Measurements from ENCODE around the gene BTBD2. TPM values are rescaled to one million over a fixed set of nuclear protein-coding genes. Genes with fewer than 3 reads are reported as not detected.

BTBD2 gene
- total RNA-seq, 4 donors from 2014 or later: 57.8 to 114 (median 76.0) TPM

DNA sequence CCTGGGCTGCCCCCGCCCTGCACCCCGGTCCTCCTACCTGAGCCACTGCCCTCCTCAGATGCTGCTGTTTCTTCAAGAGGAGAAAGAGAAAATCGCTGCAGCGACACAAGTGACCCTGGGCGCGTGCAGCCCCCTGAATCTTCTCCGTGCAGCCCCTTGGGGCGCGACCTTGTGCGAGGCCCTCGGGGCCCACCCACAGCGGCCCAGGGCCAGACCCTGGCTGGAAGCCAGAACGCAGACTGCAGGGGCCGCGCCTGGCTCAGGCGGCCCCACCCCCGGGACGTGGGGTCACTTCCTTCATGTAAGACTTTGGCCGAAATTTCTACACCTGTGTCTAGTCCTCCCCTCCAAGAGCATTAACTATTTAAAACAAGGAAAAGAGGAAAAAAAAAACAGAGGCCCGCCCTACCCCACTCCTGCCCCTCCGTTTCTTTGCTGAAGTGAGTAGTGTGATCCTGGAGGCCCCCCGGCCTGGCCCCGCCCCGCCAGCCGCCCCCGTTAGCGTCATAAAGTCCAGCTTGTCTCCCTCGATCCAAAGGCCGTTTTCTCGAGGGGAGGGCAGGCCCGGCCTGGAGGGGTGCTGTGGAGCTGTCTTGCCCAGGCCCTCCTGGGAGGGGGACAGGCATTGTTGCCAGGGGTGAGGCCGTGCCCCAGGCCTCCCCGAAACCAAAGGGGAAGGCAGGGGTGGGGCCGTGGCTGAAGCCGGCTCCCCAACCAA, 35.3 kb downstream of the BTBD2 start:
- no peak for DNase-seq
- H3K27ac ChIP-seq: no peak overlapping the region
- H3K4me1 ChIP-seq: no peaks in the 10 kb centered on the region
- no peak overlapping the region for H3K4me3 ChIP-seq
- TF ChIP-seq CTCF (IDR thresholded peaks at IDR 0.05) (no peak), POLR2A (IDR thresholded peaks at IDR 0.05) (no peak)
- peaks cover 0 to 78% (median 0%) of the 10 kb centered on the region in 3 donors for H3K36me3 ChIP-seq
- H3K9me3 ChIP-seq: no peaks in the 10 kb centered on the region
- no peaks in the 10 kb centered on the region for H3K27me3 ChIP-seq

- Histone ChIP-seq H3K4me3 (no peak overlapping the region), H3K4me1 (no peaks in the 10 kb centered on the region), H3K9me3 (no peaks in the 10 kb centered on the region), H3K36me3 (peaks cover 0 to 78% (median 0%) of the 10 kb centered on the region in 3 donors), H3K27me3 (no peaks in the 10 kb centered on the region), H3K27ac (no peak overlapping the region)
- no peak for DNase-seq
- TF ChIP-seq POLR2A (IDR thresholded peaks at IDR 0.05) (no peak), CTCF (IDR thresholded peaks at IDR 0.05) (no peak)
These were observed 35.9 kb downstream of the BTBD2 start for GRCh38 chr19:1979642-1980041.

DNA sequence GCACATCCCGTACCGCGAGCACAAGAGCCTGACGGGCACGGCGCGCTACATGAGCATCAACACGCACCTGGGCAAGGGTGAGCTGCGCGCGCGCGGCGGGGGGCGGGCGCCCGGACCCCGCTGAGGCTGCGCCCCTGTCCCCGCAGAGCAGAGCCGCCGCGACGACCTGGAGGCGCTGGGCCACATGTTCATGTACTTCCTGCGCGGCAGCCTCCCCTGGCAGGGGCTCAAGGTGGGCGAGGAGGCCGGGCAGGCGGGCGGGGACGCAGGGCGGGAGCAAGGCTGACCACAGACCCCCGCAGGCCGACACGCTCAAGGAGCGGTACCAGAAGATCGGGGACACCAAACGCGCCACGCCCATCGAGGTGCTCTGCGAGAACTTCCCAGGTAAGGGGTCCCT, 36.5 kb downstream of the BTBD2 start:
- H3K9me3 ChIP-seq: no peaks in the 10 kb centered on the region
- H3K27me3 ChIP-seq: no peaks in the 10 kb centered on the region
- DNase-seq: no peak
- TF ChIP-seq POLR2A (IDR thresholded peaks at IDR 0.05): no peak
- TF ChIP-seq CTCF (IDR thresholded peaks at IDR 0.05): no peak
- H3K27ac ChIP-seq: no peak overlapping the region
- no peaks in the 10 kb centered on the region for H3K4me1 ChIP-seq
- peaks cover 0 to 79% (median 0%) of the 10 kb centered on the region in 3 donors for H3K36me3 ChIP-seq
- no peak overlapping the region for H3K4me3 ChIP-seq

GRCh38 chr19:1978346-1978894, 37.1 kb downstream of the BTBD2 start:
- TF ChIP-seq POLR2A (IDR thresholded peaks at IDR 0.05) (no peak), CTCF (IDR thresholded peaks at IDR 0.05) (no peak)
- no peak overlapping the region for H3K4me3 ChIP-seq
- no peaks in the 10 kb centered on the region for H3K9me3 ChIP-seq
- no peaks in the 10 kb centered on the region for H3K4me1 ChIP-seq
- no peak overlapping the region for H3K27ac ChIP-seq
- no peaks in the 10 kb centered on the region for H3K27me3 ChIP-seq
- no peak for DNase-seq
- peaks cover 0 to 79% (median 0%) of the 10 kb centered on the region in 3 donors for H3K36me3 ChIP-seq

GRCh38 chr19:1977120-1977519, 38.4 kb downstream of the BTBD2 start:
- TF ChIP-seq POLR2A (IDR thresholded peaks at IDR 0.05) (no peak), CTCF (IDR thresholded peaks at IDR 0.05) (no peak)
- Histone ChIP-seq H3K36me3 (peaks cover 0 to 70% (median 0%) of the 10 kb centered on the region in 3 donors), H3K27me3 (no peaks in the 10 kb centered on the region), H3K4me1 (no peaks in the 10 kb centered on the region), H3K9me3 (no peaks in the 10 kb centered on the region), H3K27ac (no peak overlapping the region), H3K4me3 (no peak overlapping the region)
- no peak for DNase-seq

Data from Peyer's patch (tissue), 4 donors.